Fibroblast of the aortic adventitia (primary cell): ENCODE measurements around the gene ACOT4. TPM values are rescaled to one million over a fixed set of nuclear protein-coding genes. Genes with fewer than 3 reads are reported as not detected.
"Not testable (repeated sequence)": the region's sequence is repeated elsewhere in the genome, so short reads cannot be mapped to it uniquely, and the experiment has no call there.

Source experiments
- DNase-seq: peaks from one replicate; pipeline ENCODE4 v3.0.0-alpha.2; 2010; ENCODE audit warnings: low read depth
- H3K4me3 ChIP-seq: 2 replicates; pipeline ENCODE4 v1.5.1; 2011; ENCODE audit warnings: low read depth, mild to moderate bottlenecking, control low read depth, low read length, moderate library complexity
- CTCF ChIP-seq: IDR thresholded peaks from 2 replicates; pipeline ENCODE4 v1.5.1; 2011; ENCODE audit warnings: mild to moderate bottlenecking, low read length, control low read depth, inconsistent platforms; ENCODE audit not compliant: insufficient read depth
- total RNA-seq: library from RNA; depleted of rRNA; stranded (reverse); fragments of >200 nt; gene quantifications from 2 replicates; pipeline ENCODE4 v1.2.3, GENCODE V29; 2012; ENCODE audit warnings: low replicate concordance

ACOT4 gene
- total RNA-seq: 0.72 TPM in 1 of 2 replicates, not detected in the other

- peak within 1 kb of the TSS; percentile 58 for H3K4me3 ChIP-seq
- DNase-seq: peak; percentile 23
- no peak for TF ChIP-seq CTCF
Observed at GRCh38 chr14:73591690-73592449, at the start of gene ACOT4. Gene ACOT4 (plus strand): TSS chr14:73591873. CDS start chr14:73591960, 87 bp downstream.

DNA sequence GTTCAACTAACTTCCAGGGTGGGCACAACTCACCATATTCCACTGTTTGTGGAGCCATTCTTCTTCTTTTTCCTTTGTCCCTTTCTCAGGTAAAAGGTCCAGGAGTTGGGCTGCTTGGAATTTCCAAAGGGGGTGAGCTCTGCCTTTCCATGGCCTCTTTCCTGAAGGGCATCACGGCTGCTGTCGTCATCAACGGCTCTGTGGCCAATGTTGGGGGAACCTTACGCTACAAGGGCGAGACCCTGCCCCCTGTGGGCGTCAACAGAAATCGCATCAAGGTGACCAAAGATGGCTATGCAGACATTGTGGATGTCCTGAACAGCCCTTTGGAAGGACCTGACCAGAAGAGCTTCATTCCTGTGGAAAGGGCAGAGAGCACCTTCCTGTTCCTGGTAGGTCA lies 48.7 kb upstream of the ACOT4 start:
- not testable (repeated sequence) for H3K4me3 ChIP-seq, DNase-seq

DNA sequence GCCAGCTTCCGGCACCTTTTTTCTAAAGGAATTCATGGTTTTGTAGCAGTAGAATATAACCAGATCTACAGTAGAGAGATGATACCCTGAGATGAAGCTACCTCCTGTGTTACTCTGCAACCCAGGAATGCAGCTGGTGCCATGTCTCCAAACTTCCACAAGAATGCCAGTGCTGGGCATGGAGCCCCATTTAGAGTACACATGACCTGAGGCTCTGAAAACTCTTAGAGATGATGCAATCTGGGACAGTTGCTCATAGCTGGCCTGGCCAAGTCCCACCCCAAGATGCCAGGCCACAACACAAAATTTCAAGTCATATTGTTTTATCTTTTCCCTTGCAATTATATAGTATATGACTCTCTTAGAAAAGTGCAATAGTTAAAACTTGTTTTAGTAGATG lies 46.3 kb upstream of the ACOT4 start:
- not testable (repeated sequence) for DNase-seq, H3K4me3 ChIP-seq

DNA sequence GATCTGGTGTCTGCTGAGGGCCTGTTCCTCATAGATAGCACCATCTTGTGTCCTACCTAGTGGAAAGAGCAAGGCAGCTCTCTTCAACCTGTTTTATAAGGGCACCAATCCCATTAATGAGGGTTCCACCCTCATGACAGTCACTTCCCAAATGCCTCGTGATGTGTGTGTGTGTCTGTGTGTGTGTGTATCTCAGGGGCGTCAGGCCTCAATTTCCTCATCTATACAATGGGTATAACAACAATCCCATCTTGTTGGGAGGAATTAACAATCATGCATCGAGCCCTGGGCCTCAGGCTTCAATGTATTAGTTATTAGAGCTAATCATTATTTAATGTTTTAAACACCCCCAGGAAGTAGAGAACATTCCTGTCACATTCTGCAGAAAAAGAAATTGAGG lies 42.6 kb upstream of the ACOT4 start:
- not testable (repeated sequence) for H3K4me3 ChIP-seq, DNase-seq

DNA sequence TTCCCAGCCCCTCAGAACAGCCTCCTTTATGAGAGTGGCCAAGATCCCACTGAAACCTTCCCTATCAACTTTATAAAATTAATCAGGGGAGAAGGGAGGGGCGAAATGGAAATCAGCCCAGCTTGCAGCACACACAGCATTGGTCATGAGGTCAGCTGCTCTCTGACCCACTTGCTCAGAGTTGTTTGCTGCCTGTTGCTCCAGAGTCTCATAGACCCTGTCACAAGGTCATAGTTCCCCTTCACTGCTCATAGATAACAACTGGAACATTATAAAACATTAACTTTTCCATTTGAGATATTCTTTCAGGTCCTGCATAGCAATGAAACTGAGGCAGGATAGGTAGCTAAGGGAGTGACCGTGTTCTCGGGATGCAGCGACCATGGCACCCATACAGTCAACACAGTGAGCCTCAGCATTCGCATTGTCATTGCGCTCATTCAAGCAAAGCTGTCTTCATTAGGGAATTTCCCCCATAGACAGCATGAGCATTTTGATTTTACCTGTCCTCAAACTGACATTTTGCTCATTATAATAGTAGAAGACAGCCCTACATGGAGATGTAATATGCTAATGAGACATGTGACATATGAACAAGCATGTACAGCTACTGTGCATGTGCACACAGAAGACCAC lies 41.7 kb upstream of the ACOT4 start:
- not testable (repeated sequence) for DNase-seq, H3K4me3 ChIP-seq

GRCh38 chr14:73553845-73554244 lies 37.8 kb upstream of the ACOT4 start:
- no peak overlapping the region for H3K4me3 ChIP-seq
- DNase-seq: no peak
- TF ChIP-seq CTCF: no peak

DNA sequence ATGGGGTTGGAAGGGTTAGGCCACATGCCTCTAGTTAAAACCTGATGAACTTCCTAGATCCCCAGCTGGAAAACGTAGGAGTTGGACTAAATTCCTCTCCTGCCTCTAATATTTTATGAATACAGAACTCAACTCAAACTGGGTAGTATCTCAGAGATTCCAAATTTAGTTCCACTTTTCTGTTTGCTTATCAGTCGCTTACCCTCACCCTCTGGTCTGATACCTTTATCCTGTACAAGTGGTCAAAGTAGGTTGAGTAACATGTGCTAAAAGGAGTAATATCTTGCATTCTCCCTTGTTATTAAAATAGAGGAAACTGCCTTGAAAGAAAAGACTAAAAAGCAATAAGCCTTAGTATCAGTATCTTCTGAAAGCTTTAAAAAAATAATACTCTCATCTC lies 34.5 kb upstream of the ACOT4 start:
- H3K4me3 ChIP-seq, DNase-seq: not testable (repeated sequence)

- DNase-seq: not testable (repeated sequence)
Observed at GRCh38 chr14:73558238-73558637, 33.4 kb upstream of the ACOT4 start.

GRCh38 chr14:73562256-73562655 lies 29.4 kb upstream of the ACOT4 start:
- H3K4me3 ChIP-seq, DNase-seq: not testable (repeated sequence)

More at GRCh38 chr14:73558238-73558637, 33.4 kb upstream of the ACOT4 start:
- H3K4me3 ChIP-seq: not testable (repeated sequence)

DNA sequence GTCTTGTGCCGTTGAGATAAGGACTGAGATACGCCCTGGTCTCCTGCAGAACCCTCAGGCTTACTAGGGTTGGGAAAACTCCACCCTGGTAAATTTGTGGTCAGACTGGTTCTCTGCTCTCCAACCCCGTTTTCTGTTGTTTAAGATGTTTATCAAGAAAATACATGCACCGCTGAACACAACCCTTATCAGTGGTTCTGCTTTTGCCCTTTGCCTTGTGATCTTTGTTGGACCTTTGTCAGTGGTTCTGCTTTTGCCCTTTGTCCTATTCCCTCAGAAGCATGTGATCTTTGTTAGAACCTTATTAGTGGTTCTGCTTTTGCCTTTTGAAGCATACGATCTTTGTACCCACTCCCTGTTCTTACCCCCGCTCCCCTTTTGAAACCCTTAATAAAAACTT lies 29.0 kb upstream of the ACOT4 start:
- not testable (repeated sequence) for H3K4me3 ChIP-seq, DNase-seq

GRCh38 chr14:73566431-73566830 lies 25.2 kb upstream of the ACOT4 start:
- not testable (repeated sequence) for H3K4me3 ChIP-seq, DNase-seq

- DNase-seq, H3K4me3 ChIP-seq: not testable (repeated sequence)
Observed at GRCh38 chr14:73566935-73567334, 24.7 kb upstream of the ACOT4 start.
